ENCODE data around the gene TCF7L2.

TCF7L2 gene

GRCh38 chr10:113045147-113046055, 95.4 kb downstream of the TCF7L2 start:
- Mint-ChIP-seq H3K36me3 (no peaks in the 10 kb centered on the region), H3K4me3 (no peak overlapping the region), H3K27me3 (peaks cover 32% of the 10 kb centered on the region), H3K9me3 (no peaks in the 10 kb centered on the region), H3K27ac (no peak overlapping the region), H3K4me1 (no peaks in the 10 kb centered on the region)
- ATAC-seq = no peak

DNA sequence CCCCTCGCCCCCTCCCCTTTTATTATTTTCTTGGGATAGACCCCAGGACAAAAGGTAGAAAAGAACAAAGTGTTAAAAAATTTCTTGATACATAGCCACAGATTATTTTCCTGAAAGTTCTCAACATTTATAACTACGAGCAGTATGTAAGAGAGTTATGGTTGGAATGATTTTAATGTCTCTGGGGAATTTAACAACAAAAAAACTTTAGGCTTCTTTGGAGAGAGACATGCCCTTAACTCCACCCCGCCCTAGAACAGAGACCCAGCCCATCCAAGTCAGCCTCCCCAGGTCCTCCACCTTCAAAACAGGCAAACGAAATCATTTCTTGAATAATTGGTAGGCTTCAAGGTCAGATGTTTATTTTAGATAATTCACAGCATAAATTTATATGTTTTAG, 97.1 kb downstream of the TCF7L2 start:
- Mint-ChIP-seq H3K36me3 (no peaks in the 10 kb centered on the region), H3K4me1 (no peaks in the 10 kb centered on the region), H3K27me3 (peaks cover 28% of the 10 kb centered on the region), H3K27ac (no peak overlapping the region), H3K4me3 (no peak overlapping the region), H3K9me3 (no peaks in the 10 kb centered on the region)
- ATAC-seq = no peak

GRCh38 chr10:113047605-113047962, 97.5 kb downstream of the TCF7L2 start:
- Mint-ChIP-seq H3K27me3 (peaks cover 24% of the 10 kb centered on the region), H3K9me3 (no peaks in the 10 kb centered on the region), H3K4me3 (no peak overlapping the region), H3K27ac (no peak overlapping the region), H3K36me3 (no peaks in the 10 kb centered on the region), H3K4me1 (no peaks in the 10 kb centered on the region)
- no peak for ATAC-seq

GRCh38 chr10:113047963-113048781, 98.1 kb downstream of the TCF7L2 start:
- Mint-ChIP-seq H3K36me3 (no peaks in the 10 kb centered on the region), H3K27ac (no peak overlapping the region), H3K4me1 (no peaks in the 10 kb centered on the region), H3K9me3 (no peaks in the 10 kb centered on the region), H3K27me3 (peaks cover 28% of the 10 kb centered on the region), H3K4me3 (no peak overlapping the region)
- no peak for ATAC-seq

DNA sequence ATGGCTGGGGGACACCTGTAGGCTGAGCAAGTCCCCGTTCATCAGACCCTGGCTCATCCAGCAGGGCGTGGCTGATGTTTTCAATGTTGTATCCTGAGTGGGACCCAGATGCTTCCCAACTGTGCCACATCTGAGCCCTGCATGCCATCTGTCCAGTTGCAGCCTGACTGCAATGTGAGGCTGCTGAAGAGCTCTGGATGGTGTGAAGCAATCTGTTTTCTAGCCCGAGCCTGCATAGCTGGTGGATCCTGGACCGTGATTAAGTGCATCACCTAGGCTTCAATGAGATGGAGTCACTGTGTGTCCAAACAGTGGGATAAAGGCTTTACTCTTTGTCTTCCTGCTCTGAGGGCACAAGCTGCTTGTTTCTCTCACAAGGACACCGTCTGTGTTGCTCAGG, 99.8 kb downstream of the TCF7L2 start:
- Mint-ChIP-seq H3K36me3 (no peaks in the 10 kb centered on the region), H3K4me3 (no peak overlapping the region), H3K27ac (no peak overlapping the region), H3K27me3 (peaks cover 28% of the 10 kb centered on the region), H3K9me3 (no peaks in the 10 kb centered on the region), H3K4me1 (no peaks in the 10 kb centered on the region)
- no peak for ATAC-seq

GRCh38 chr10:113052076-113052830, 102.2 kb downstream of the TCF7L2 start:
- ATAC-seq = no peak
- H3K4me1 Mint-ChIP-seq = no peaks in the 10 kb centered on the region
- H3K36me3 Mint-ChIP-seq = no peaks in the 10 kb centered on the region
- no peak overlapping the region for H3K4me3 Mint-ChIP-seq
- no peak overlapping the region for H3K27ac Mint-ChIP-seq
- no peaks in the 10 kb centered on the region for H3K9me3 Mint-ChIP-seq
- peaks cover 22% of the 10 kb centered on the region for H3K27me3 Mint-ChIP-seq

GRCh38 chr10:113053091-113053490, 103.0 kb downstream of the TCF7L2 start:
- H3K27ac Mint-ChIP-seq = no peak overlapping the region
- no peak for ATAC-seq
- H3K27me3 Mint-ChIP-seq = peaks cover 22% of the 10 kb centered on the region
- H3K4me3 Mint-ChIP-seq = no peak overlapping the region
- H3K36me3 Mint-ChIP-seq = no peaks in the 10 kb centered on the region
- H3K4me1 Mint-ChIP-seq = no peaks in the 10 kb centered on the region
- no peaks in the 10 kb centered on the region for H3K9me3 Mint-ChIP-seq

GRCh38 chr10:113053881-113054280, 103.8 kb downstream of the TCF7L2 start:
- no peak overlapping the region for H3K27ac Mint-ChIP-seq
- H3K4me1 Mint-ChIP-seq = no peaks in the 10 kb centered on the region
- no peaks in the 10 kb centered on the region for H3K9me3 Mint-ChIP-seq
- no peaks in the 10 kb centered on the region for H3K36me3 Mint-ChIP-seq
- no peak for ATAC-seq
- H3K4me3 Mint-ChIP-seq = no peak overlapping the region
- H3K27me3 Mint-ChIP-seq = peaks cover 22% of the 10 kb centered on the region

DNA sequence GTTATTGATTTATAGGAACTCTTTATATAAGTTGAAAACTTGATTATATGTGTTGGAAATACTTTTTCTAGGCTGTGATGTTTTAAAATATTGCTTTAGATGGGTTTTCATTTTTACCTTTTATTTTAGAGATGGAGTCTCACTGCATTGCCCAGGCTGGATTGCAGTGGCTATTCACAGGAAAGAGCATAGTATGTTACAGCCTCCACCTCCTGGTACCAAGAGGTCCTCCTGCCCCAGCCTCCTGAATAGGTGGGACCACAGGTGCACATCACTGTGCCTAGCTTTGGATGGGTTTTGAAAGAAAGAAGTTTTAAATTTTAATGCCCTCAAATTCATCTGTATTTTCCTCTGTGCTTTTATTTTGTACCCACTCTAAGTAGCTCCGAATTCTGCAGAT, 105.4 kb downstream of the TCF7L2 start:
- no peaks in the 10 kb centered on the region for H3K4me1 Mint-ChIP-seq
- H3K9me3 Mint-ChIP-seq = no peaks in the 10 kb centered on the region
- H3K4me3 Mint-ChIP-seq = no peak overlapping the region
- no peaks in the 10 kb centered on the region for H3K36me3 Mint-ChIP-seq
- H3K27me3 Mint-ChIP-seq = peaks cover 22% of the 10 kb centered on the region
- no peak overlapping the region for H3K27ac Mint-ChIP-seq
- ATAC-seq = no peak

DNA sequence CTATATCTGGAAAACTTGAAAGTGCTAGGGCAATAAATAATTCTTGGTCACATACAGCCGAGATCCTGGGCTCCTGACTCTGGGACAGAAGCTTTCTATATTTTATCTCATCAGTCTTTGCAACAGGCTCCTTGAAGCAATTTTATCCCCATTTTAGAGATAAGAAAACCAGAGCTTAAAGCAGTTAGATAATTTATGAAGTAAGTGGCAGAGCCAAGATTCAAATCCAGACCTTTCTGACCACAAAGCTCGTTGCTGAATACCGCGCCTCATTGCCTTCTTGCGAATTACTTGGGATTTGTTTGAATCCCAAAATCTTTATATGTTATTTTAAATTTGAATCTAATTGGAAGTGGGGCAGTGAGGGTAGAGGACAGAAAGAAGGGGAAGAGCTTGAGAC, 106.0 kb downstream of the TCF7L2 start:
- peaks cover 22% of the 10 kb centered on the region for H3K27me3 Mint-ChIP-seq
- no peaks in the 10 kb centered on the region for H3K9me3 Mint-ChIP-seq
- H3K27ac Mint-ChIP-seq = no peak overlapping the region
- no peaks in the 10 kb centered on the region for H3K36me3 Mint-ChIP-seq
- H3K4me3 Mint-ChIP-seq = no peak overlapping the region
- ATAC-seq = no peak
- H3K4me1 Mint-ChIP-seq = no peaks in the 10 kb centered on the region

- H3K4me3 Mint-ChIP-seq = no peak overlapping the region
- H3K27me3 Mint-ChIP-seq = peaks cover 22% of the 10 kb centered on the region
- H3K27ac Mint-ChIP-seq = no peak overlapping the region
- H3K9me3 Mint-ChIP-seq = no peaks in the 10 kb centered on the region
- H3K4me1 Mint-ChIP-seq = no peaks in the 10 kb centered on the region
- ATAC-seq = no peak
- H3K36me3 Mint-ChIP-seq = no peaks in the 10 kb centered on the region
Measured at GRCh38 chr10:113056441-113057021, 106.5 kb downstream of the TCF7L2 start.

DNA sequence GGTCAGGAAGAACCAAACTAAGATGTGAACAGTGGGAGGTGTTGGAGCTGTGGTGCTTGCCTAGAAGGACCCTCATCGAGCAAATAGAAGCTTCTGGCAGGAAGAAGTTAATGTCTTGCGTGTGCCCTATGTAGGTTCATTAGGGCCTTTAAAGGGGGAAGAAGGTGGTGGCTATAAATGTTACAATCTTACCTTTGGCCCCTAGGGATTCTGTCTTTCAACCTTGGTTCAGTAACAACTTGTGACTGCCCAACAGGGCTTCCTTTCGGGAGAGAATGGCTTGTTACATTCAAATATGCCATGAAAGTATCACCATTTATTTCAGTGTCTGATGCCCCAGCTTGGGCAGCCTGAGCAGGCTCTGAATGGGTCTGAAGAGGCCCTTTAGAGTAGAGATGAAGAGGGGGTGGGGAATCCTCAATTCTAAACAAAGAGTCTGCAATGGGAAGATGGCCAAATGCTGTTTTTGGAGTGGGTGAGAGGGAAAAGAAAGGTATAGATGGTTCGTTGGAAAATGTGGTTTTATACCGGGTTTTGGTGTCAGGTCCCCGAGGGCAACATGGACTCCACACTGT, 108.0 kb downstream of the TCF7L2 start:
- Mint-ChIP-seq H3K9me3 (no peaks in the 10 kb centered on the region), H3K4me1 (no peaks in the 10 kb centered on the region), H3K27me3 (peaks cover 16% of the 10 kb centered on the region), H3K4me3 (no peak overlapping the region), H3K27ac (no peak overlapping the region), H3K36me3 (no peaks in the 10 kb centered on the region)
- no peak for ATAC-seq

DNA sequence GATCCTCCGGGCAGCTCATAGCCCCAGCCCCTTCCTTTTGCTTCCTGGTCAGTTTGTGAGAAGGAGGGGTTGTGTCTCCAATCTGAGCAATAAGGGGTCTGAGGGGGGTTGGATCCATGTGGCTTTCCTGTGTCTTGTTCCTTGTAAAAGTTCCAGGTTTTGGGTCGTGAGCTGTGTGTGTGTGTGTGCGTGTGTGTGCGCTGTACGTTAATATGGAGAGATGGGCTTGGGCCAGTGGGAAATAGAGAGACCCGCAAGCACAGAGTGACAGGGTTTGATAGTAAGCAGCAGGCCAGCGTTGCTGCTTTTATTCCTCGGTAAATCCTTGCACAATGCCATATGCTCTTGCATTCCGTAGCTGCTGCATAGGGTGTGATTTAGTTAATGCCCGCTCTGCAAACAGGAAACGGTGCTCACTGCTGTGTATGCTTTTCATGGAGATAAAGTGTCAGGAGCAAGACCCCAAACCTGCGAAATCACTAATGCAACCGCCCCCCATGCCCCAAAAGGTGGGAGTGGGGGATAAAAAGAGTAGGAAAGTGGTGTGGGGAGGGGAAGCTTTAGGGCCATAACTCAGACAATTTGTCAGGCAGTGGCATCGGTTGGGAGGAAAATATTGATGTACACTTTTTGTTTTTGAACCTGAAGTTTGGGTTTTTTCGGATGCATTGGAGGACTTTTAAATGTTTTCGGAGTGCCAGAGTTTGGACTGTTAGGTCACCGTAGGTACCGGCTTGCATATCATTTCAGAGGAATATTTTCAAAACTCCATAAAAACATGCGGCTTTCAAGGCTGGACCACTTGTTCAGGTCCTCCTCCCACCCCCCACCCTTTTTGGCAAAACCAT, 108.7 kb downstream of the TCF7L2 start:
- Mint-ChIP-seq H3K36me3 (no peaks in the 10 kb centered on the region), H3K27ac (no peak overlapping the region), H3K27me3 (peaks cover 9% of the 10 kb centered on the region), H3K4me3 (no peak overlapping the region), H3K4me1 (no peaks in the 10 kb centered on the region), H3K9me3 (no peaks in the 10 kb centered on the region)
- ATAC-seq = no peak

DNA sequence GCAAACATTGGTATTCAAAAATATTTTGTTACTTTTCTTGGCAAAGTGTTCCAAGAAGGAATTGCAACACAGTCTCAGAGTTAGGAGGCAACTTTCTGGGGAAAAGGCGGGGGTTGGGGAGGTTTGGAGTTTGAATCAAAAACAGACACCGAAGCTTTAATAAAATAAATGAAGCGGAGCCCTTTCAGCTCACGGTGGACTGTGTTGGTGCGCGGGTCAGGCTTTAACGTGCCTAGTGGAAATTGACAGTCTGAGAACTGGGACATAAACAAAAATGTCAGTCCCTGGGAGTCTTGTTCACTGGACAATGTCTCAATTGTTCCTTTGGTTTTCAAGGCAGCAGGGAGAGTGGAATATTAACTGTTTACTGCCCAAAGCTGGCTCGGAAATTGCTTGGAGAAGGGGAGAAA, 109.3 kb downstream of the TCF7L2 start:
- Mint-ChIP-seq H3K27ac (no peak overlapping the region), H3K36me3 (no peaks in the 10 kb centered on the region), H3K9me3 (no peaks in the 10 kb centered on the region), H3K4me3 (no peak overlapping the region), H3K4me1 (no peaks in the 10 kb centered on the region), H3K27me3 (peaks cover 3% of the 10 kb centered on the region)
- ATAC-seq = no peak
